GM23338 (cell line): ENCODE measurements around the gene CMC1. TPM values are rescaled to one million over a fixed set of nuclear protein-coding genes. Genes with fewer than 3 reads are reported as not detected.

Experiments
- ATAC-seq: fragments of 200-7000 bp; cut with Tn5 transposase; 3 replicates; pipeline ENCODE4 v1.9.1; 2020
- DNase-seq: peaks from one replicate; pipeline ENCODE4 v3.0.0-alpha.2; 2015; ENCODE audit warnings: low spot score
- H2AFZ ChIP-seq: fragments of 200-600 bp; sonication (generic); 2 replicates; pipeline ENCODE4 v1.8.0; 2016; ENCODE audit warnings: antibody characterized with exemption, mild to moderate bottlenecking, moderate library complexity
- H3F3A ChIP-seq: fragments of 200-600 bp; sonication (generic); replicated peaks from 2 replicates; pipeline ENCODE4 v1.8.0; 2017; ENCODE audit warnings: antibody characterized with exemption, mixed run types, low read depth
- H3K27ac ChIP-seq: fragments of 200-600 bp; sonication (generic); 2 replicates; pipeline ENCODE4 v1.6.1; 2016; ENCODE audit warnings: low read depth
- H3K27me3 ChIP-seq: fragments of 200-600 bp; sonication (generic); 2 replicates; pipeline ENCODE4 v1.8.0; 2016; ENCODE audit warnings: mild to moderate bottlenecking, mixed run types, moderate library complexity; ENCODE audit not compliant: insufficient read depth
- H3K36me3 ChIP-seq: fragments of 200-600 bp; sonication (generic); 2 replicates; pipeline ENCODE4 v1.8.0; 2016; ENCODE audit warnings: mild to moderate bottlenecking; ENCODE audit not compliant: insufficient read depth
- H3K4me1 ChIP-seq: fragments of 200-600 bp; sonication (generic); 2 replicates; pipeline ENCODE4 v1.8.0; 2016; ENCODE audit warnings: mild to moderate bottlenecking, moderate library complexity; ENCODE audit not compliant: insufficient read depth
- H3K4me2 ChIP-seq: fragments of 200-600 bp; sonication (generic); 2 replicates; pipeline ENCODE4 v1.7.1; 2017; ENCODE audit warnings: mixed run types
- H3K4me3 ChIP-seq: fragments of 200-600 bp; sonication (generic); 2 replicates; pipeline ENCODE4 v1.6.1; 2016; ENCODE audit warnings: mixed run types
- H3K79me2 ChIP-seq: fragments of 200-600 bp; sonication (generic); replicated peaks from 2 replicates; pipeline ENCODE4 v1.8.0; 2017; ENCODE audit warnings: mild to moderate bottlenecking; ENCODE audit not compliant: insufficient read depth
- H3K9me2 ChIP-seq: fragments of 200-600 bp; sonication (generic); 2 replicates; pipeline ENCODE4 v1.8.0; 2017; ENCODE audit not compliant: insufficient read depth
- H4K20me1 ChIP-seq: fragments of 200-600 bp; sonication (generic); replicated peaks from 2 replicates; pipeline ENCODE4 v1.8.0; 2017; ENCODE audit warnings: mild to moderate bottlenecking; ENCODE audit not compliant: insufficient read depth
- H3K27ac Mint-ChIP-seq: 2 replicates; pipeline ENCODE4 v1.8.0; 2020; ENCODE audit warnings: inconsistent platforms, mild to moderate bottlenecking, moderate library complexity, mixed read lengths
- H3K27me3 Mint-ChIP-seq: 3 replicates; pipeline ENCODE4 v1.8.0; 2022; ENCODE audit warnings: low read depth, mild to moderate bottlenecking, moderate library complexity, mixed read lengths, inconsistent platforms; ENCODE audit not compliant: insufficient read depth, poor library complexity
- H3K36me3 Mint-ChIP-seq: 3 replicates; pipeline ENCODE4 v1.8.0; 2021; ENCODE audit warnings: low read depth, mild to moderate bottlenecking, inconsistent platforms, moderate library complexity, mixed read lengths
- H3K4me1 Mint-ChIP-seq: 3 replicates; pipeline ENCODE4 v1.8.0; 2020; ENCODE audit warnings: mild to moderate bottlenecking, inconsistent platforms, mixed read lengths
- H3K4me3 Mint-ChIP-seq: 3 replicates; pipeline ENCODE4 v1.8.0; 2021; ENCODE audit warnings: moderate library complexity, mild to moderate bottlenecking, inconsistent platforms, mixed read lengths
- H3K9me3 Mint-ChIP-seq: 3 replicates; pipeline ENCODE4 v1.8.0; 2020; ENCODE audit warnings: moderate library complexity, mild to moderate bottlenecking, inconsistent platforms, mixed read lengths
- CREB1 ChIP-seq: fragments of 250-450 bp; sonication (Bioruptor Pico); IDR thresholded peaks from 2 replicates; pipeline ENCODE4 v1.5.0; 2020; ENCODE audit warnings: low read depth, mild to moderate bottlenecking, moderate library complexity
- CTCF ChIP-seq, 2 experiments: fragments of 200-600 bp in 1 of 2; sonication (generic) in 1 of 2; conservative IDR thresholded peaks; 2 replicates each; pipeline versions ENCODE4 v1.5.1 to v1.6.1; 2016 to 2017; ENCODE audit warnings: antibody characterized with exemption in 2 of 2, low read depth in 2 of 2, mild to moderate bottlenecking in 2 of 2, moderate library complexity in 1 of 2
- EZH2 ChIP-seq: fragments of 200-600 bp; sonication (generic); IDR thresholded peaks from one replicate; pipeline ENCODE4 v1.8.0; 2017; ENCODE audit warnings: antibody characterized with exemption, mild to moderate bottlenecking, low read depth; ENCODE audit not compliant: unreplicated experiment
- POLR2AphosphoS5 ChIP-seq: IDR thresholded peaks from 2 replicates; pipeline ENCODE4 v1.6.1; 2016; ENCODE audit warnings: antibody characterized with exemption, low read depth
- ZNF114 ChIP-seq: fragments of 250-450 bp; sonication (Bioruptor Pico); IDR thresholded peaks from 2 replicates; pipeline ENCODE4 v1.5.0; 2020; ENCODE audit warnings: mild to moderate bottlenecking, moderate library complexity
- ZNF462 ChIP-seq: fragments of 250-450 bp; sonication (Bioruptor Pico); IDR thresholded peaks from 2 replicates; pipeline ENCODE4 v1.5.0; 2020; ENCODE audit warnings: mild to moderate bottlenecking, moderate library complexity
- long read RNA-seq: library from polyadenylated mRNA; unstranded; transcript quantifications from one replicate; pipeline ENCODE4 v2.0.0, GENCODE V29; 2020; ENCODE audit not compliant: unreplicated experiment
- polyA plus RNA-seq: library from polyadenylated mRNA; unstranded; fragments of >200 nt; fragmentation: Nextera tagmentation; extraction: Ambion mirVana; gene quantifications from 2 replicates; pipeline ENCODE4 v1.2.1, GENCODE V29; 2016
- total RNA-seq: library from RNA; depleted of rRNA; stranded (reverse); fragments of >200 nt; shearing (Covaris generic); gene quantifications from 2 replicates; pipeline ENCODE4 v1.2.3, GENCODE V29; 2014; rRNA removed
- TF ChIP-seq, protein P1 (sequence below): IDR thresholded peaks from 2 replicates; pipeline ENCODE4 v1.6.1; 2016; ENCODE audit warnings: antibody characterized with exemption
- TF ChIP-seq, protein P2 (sequence below): IDR thresholded peaks from one replicate; pipeline ENCODE4 v1.6.1; 2018; ENCODE audit warnings: antibody characterized with exemption; ENCODE audit not compliant: unreplicated experiment

The CMC1 gene
- 9.2 and 16.1 TPM in 2 replicates for total RNA-seq
- 144 and 146 TPM in 2 replicates for polyA plus RNA-seq
- long read RNA-seq, full-length matches to known transcripts: 18 of 22 reads
- long read RNA-seq, partial matches to known transcripts: 0 of 22 reads
- long read RNA-seq, other reads (novel, unspliced or antisense): 4 of 22 reads

GRCh38 chr3:28241221-28242160 lies at the start of gene CMC1:
TSS of gene CMC1 (plus strand) at chr3:28241619. CDS start at chr3:28241794, 175 bp downstream.
- peaks cover 6% of the 10 kb centered on the region; the same call in 2 of the 3 replicates for H3K36me3 Mint-ChIP-seq
- ATAC-seq (peak; percentile 93), DNase-seq (peak; percentile 99)
- peak within 1 kb of the TSS; percentile 86 for H3K4me3 Mint-ChIP-seq
- peaks cover 64% of the 10 kb centered on the region for H3K4me1 Mint-ChIP-seq
- H3K27ac ChIP-seq: peak within 1 kb of the TSS; percentile 78
- H3K27me3 ChIP-seq: no peaks in the 10 kb centered on the region
- H3K4me1 ChIP-seq: peaks cover 35% of the 10 kb centered on the region
- peaks cover 46% of the 10 kb centered on the region for H3K79me2 ChIP-seq
- TF ChIP-seq ZNF462 (CRISPR knock-in tag): no peak
- 0 out of 4 replicates have a peak, but pooled peaks of 1 of the 2 experiments have one; percentile 0 for TF ChIP-seq CTCF (conservative IDR thresholded peaks at IDR 0.05; ENCODE audit: low read depth in 2 of 2)
- TF ChIP-seq POLR2AphosphoS5: peak; percentile 97
- TF ChIP-seq EZH2: no peak
- TF ChIP-seq CREB1 (CRISPR knock-in tag): peak; percentile 42; the same call in 1 of the 2 replicates
- TF ChIP-seq ZNF114 (CRISPR knock-in tag): 0 out of 2 replicates have a peak, but pooled peaks have one; percentile 38
- TF ChIP-seq, protein P1, sequence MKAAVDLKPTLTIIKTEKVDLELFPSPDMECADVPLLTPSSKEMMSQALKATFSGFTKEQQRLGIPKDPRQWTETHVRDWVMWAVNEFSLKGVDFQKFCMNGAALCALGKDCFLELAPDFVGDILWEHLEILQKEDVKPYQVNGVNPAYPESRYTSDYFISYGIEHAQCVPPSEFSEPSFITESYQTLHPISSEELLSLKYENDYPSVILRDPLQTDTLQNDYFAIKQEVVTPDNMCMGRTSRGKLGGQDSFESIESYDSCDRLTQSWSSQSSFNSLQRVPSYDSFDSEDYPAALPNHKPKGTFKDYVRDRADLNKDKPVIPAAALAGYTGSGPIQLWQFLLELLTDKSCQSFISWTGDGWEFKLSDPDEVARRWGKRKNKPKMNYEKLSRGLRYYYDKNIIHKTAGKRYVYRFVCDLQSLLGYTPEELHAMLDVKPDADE: peak; percentile 68; the same call in 1 of the 2 replicates
- TF ChIP-seq, protein P2, sequence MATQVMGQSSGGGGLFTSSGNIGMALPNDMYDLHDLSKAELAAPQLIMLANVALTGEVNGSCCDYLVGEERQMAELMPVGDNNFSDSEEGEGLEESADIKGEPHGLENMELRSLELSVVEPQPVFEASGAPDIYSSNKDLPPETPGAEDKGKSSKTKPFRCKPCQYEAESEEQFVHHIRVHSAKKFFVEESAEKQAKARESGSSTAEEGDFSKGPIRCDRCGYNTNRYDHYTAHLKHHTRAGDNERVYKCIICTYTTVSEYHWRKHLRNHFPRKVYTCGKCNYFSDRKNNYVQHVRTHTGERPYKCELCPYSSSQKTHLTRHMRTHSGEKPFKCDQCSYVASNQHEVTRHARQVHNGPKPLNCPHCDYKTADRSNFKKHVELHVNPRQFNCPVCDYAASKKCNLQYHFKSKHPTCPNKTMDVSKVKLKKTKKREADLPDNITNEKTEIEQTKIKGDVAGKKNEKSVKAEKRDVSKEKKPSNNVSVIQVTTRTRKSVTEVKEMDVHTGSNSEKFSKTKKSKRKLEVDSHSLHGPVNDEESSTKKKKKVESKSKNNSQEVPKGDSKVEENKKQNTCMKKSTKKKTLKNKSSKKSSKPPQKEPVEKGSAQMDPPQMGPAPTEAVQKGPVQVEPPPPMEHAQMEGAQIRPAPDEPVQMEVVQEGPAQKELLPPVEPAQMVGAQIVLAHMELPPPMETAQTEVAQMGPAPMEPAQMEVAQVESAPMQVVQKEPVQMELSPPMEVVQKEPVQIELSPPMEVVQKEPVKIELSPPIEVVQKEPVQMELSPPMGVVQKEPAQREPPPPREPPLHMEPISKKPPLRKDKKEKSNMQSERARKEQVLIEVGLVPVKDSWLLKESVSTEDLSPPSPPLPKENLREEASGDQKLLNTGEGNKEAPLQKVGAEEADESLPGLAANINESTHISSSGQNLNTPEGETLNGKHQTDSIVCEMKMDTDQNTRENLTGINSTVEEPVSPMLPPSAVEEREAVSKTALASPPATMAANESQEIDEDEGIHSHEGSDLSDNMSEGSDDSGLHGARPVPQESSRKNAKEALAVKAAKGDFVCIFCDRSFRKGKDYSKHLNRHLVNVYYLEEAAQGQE: no peak
- H3K4me2 ChIP-seq: peak within 1 kb of the TSS; percentile 90
- H3F3A ChIP-seq: no peaks in the 10 kb centered on the region
- peaks cover 2% of the 10 kb centered on the region for H3K27me3 Mint-ChIP-seq
- H4K20me1 ChIP-seq: no peaks in the 10 kb centered on the region
- peak within 1 kb of the TSS; percentile 72 for H3K4me3 ChIP-seq
- H3K9me2 ChIP-seq: no peaks in the 10 kb centered on the region
- H3K9me3 Mint-ChIP-seq: no peaks in the 10 kb centered on the region; the same call in 2 of the 3 replicates
- H3K36me3 ChIP-seq: no peaks in the 10 kb centered on the region
- H3K27ac Mint-ChIP-seq: peak within 1 kb of the TSS; percentile 94
- peak within 1 kb of the TSS; percentile 56 for H2AFZ ChIP-seq
